ENCODE results near the gene HBB.

GRCh38 chr11:5252192-5252918, 25.5 kb upstream of the HBB start:
- TF ChIP-seq SMC3 (IDR thresholded peaks at IDR 0.05; ENCODE audit: low read depth, low read length) (no peak), CTCF (conservative IDR thresholded peaks at IDR 0.05; ENCODE audit: low read depth, low read length) (no peak), POLR2A (IDR thresholded peaks at IDR 0.05; ENCODE audit: low read depth, low read length) (no peak), MXI1 (IDR thresholded peaks at IDR 0.05; ENCODE audit: borderline replicate concordance, low read depth, low read length) (no peak), BHLHE40 (IDR thresholded peaks at IDR 0.05; ENCODE audit: low read depth, low read length) (no peak), MAFK (IDR thresholded peaks at IDR 0.05; ENCODE audit: low read depth, low read length) (no peak), RAD21 (IDR thresholded peaks at IDR 0.05; ENCODE audit: low read length) (no peak), RCOR1 (IDR thresholded peaks at IDR 0.05; ENCODE audit: insufficient replicate concordance, low read length) (no peak)
